Glomerular endothelial cell (primary cell): ENCODE results near the gene STK32A. TPM values are rescaled to one million over a fixed set of nuclear protein-coding genes. Genes with fewer than 3 reads are reported as not detected.
"Not testable (repeated sequence)": the region's sequence is repeated elsewhere in the genome, so short reads cannot be mapped to it uniquely, and the experiment has no call there.

Source experiments
- DNase-seq: peaks from one replicate; pipeline ENCODE4 v3.0.0-alpha.2; 2011; ENCODE audit warnings: low read depth, low spot score; ENCODE audit errors: extremely low read depth
- total RNA-seq: library from RNA; depleted of rRNA; stranded (reverse); fragments of >200 nt; gene quantifications from 2 replicates; pipeline ENCODE4 v1.2.3, GENCODE V29; 2015

Gene STK32A
- not detected in 2 replicates for total RNA-seq

- no peak for DNase-seq
Observed at GRCh38 chr5:147234825-147235635, at the start of gene STK32A. Gene STK32A (plus strand): TSS chr5:147235026. CDS start chr5:147239635, 4,609 bp downstream.

GRCh38 chr5:147187099-147187540, 47.7 kb upstream of the STK32A start:
- no peak for DNase-seq

- DNase-seq: peak; percentile 12
Observed at GRCh38 chr5:147188200-147189108, 46.4 kb upstream of the STK32A start.

GRCh38 chr5:147189109-147189424, 45.8 kb upstream of the STK32A start:
- DNase-seq: no peak

GRCh38 chr5:147190331-147190730, 44.5 kb upstream of the STK32A start:
- DNase-seq: no peak

GRCh38 chr5:147193123-147193522, 41.7 kb upstream of the STK32A start:
- DNase-seq: no peak

GRCh38 chr5:147200004-147200403, 34.8 kb upstream of the STK32A start:
- DNase-seq: no peak

GRCh38 chr5:147203213-147203612, 31.6 kb upstream of the STK32A start:
- DNase-seq: no peak

- no peak for DNase-seq
Observed at GRCh38 chr5:147204576-147204975, 30.2 kb upstream of the STK32A start.

GRCh38 chr5:147208134-147208533, 26.7 kb upstream of the STK32A start:
- DNase-seq: no peak

- DNase-seq: no peak
Observed at GRCh38 chr5:147216552-147217154, 18.2 kb upstream of the STK32A start.

GRCh38 chr5:147223343-147223742, 11.5 kb upstream of the STK32A start:
- DNase-seq: no peak

GRCh38 chr5:147223948-147224791, 10.7 kb upstream of the STK32A start:
- peak; percentile 41 for DNase-seq

- no peak for DNase-seq
Observed at GRCh38 chr5:147225938-147226337, 8.9 kb upstream of the STK32A start.

GRCh38 chr5:147226512-147226911, 8.3 kb upstream of the STK32A start:
- no peak for DNase-seq

GRCh38 chr5:147234239-147234824, 494 bp upstream of the STK32A start:
- DNase-seq: no peak

GRCh38 chr5:147240266-147240985, 5.6 kb downstream of the STK32A start:
- no peak for DNase-seq

- not testable (repeated sequence) for DNase-seq
Observed at GRCh38 chr5:147243238-147243637, 8.4 kb downstream of the STK32A start.

GRCh38 chr5:147245381-147246165, 10.7 kb downstream of the STK32A start:
- no peak for DNase-seq
